SK-N-MC (cell line): ENCODE data around the gene FABP6.

Source experiments
- EZH2 ChIP-seq: fragments of 200-600 bp; sonication (generic); IDR thresholded peaks from one replicate; pipeline ENCODE4 v1.6.1; 2017; ENCODE audit warnings: antibody characterized with exemption
- FOXP2 ChIP-seq: optimal IDR thresholded peaks from 2 replicates; pipeline ENCODE3; 2011; ENCODE audit warnings: mild to moderate bottlenecking, moderate library complexity; ENCODE audit not compliant: insufficient read depth; ENCODE audit errors: extremely low read length, control extremely low read depth
- POLR2AphosphoS5 ChIP-seq: IDR thresholded peaks from 2 replicates; pipeline ENCODE4 v1.6.1; 2012; ENCODE audit warnings: mild to moderate bottlenecking, low read depth, low read length, borderline replicate concordance

DNA sequence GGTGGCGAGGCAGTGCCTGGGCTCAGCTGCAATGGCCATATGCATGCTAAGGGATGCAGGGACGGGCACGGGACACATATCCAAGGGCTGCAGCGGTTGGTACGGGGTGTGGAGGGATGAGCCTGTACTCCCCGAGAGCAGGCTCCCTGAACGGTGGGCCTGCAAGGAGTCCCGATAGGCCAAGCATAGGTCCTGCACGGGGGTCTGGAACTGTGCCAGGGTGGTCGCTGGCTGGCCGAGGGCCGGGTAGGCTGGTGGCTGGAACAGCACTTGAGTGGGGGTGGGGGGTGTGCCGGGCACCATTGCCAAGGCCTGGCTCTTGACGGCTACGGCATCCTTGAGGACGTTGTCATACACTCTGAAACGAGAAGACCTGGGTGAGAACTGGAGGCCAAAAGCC, 24.1 kb downstream of the FABP6 start:
- TF ChIP-seq EZH2 (no peak), POLR2AphosphoS5 (no peak), FOXP2 (no peak)
